ENCODE data around the gene SLC41A1.
A peak's percentile ranks its signal among the peaks of the same experiment; 100 is the strongest.

The SLC41A1 gene

GRCh38 chr1:205794011-205794730 is 18.8 kb downstream of the SLC41A1 start:
- ChIA-PET CTCF (interaction anchor here (0.8 to 7.4 kb wide), 6 partner anchors 18 to 190 kb away, joined by 3 to 168 read pairs (median 28); partner anchors contain the start of gene RAB29), POLR2A (no interaction called here)
- DNase-seq (ENCODE audit: extremely low spot score) = no peak
- TF ChIP-seq CTCF (IDR thresholded peaks at IDR 0.05; ENCODE audit: control extremely low read depth, extremely low read depth, low read depth, missing control alignments) = no peak

- CTCF ChIA-PET = interaction anchor here (0.8 to 7.4 kb wide), 17 partner anchors 7 to 244 kb away, joined by 3 to 168 read pairs (median 10); partner anchors contain the start of gene RAB29
- POLR2A ChIA-PET = no interaction called here
- no peak for DNase-seq (ENCODE audit: extremely low spot score)
- no peak for TF ChIP-seq CTCF (IDR thresholded peaks at IDR 0.05; ENCODE audit: control extremely low read depth, extremely low read depth, low read depth, missing control alignments)
Measured at GRCh38 chr1:205792961-205793673, 19.9 kb downstream of the SLC41A1 start.

GRCh38 chr1:205792481-205792881 is 20.5 kb downstream of the SLC41A1 start:
- ChIA-PET CTCF (interaction anchor here (0.7 to 7.4 kb wide), 40 partner anchors 8 to 346 kb away, joined by 3 to 168 read pairs (median 4); partner anchors contain the start of genes RAB29 and RAB7B), POLR2A (no interaction called here)
- TF ChIP-seq CTCF (IDR thresholded peaks at IDR 0.05; ENCODE audit: control extremely low read depth, extremely low read depth, low read depth, missing control alignments) = no peak
- DNase-seq (ENCODE audit: extremely low spot score) = no peak

GRCh38 chr1:205791568-205792180 is 21.3 kb downstream of the SLC41A1 start:
- DNase-seq (ENCODE audit: extremely low spot score) = peak; percentile 77
- TF ChIP-seq CTCF (IDR thresholded peaks at IDR 0.05; ENCODE audit: control extremely low read depth, extremely low read depth, low read depth, missing control alignments) = peak; percentile 75
- CTCF ChIA-PET = interaction anchor here (0.6 to 7.4 kb wide), 45 partner anchors 8 to 347 kb away, joined by 3 to 168 read pairs (median 4); partner anchors contain the start of genes RAB29 and RAB7B
- POLR2A ChIA-PET = no interaction called here

- no peak for TF ChIP-seq CTCF (IDR thresholded peaks at IDR 0.05; ENCODE audit: control extremely low read depth, extremely low read depth, low read depth, missing control alignments)
Measured at GRCh38 chr1:205787287-205787916, 25.6 kb downstream of the SLC41A1 start.

GRCh38 chr1:205786601-205787000 is 26.4 kb downstream of the SLC41A1 start:
- ChIA-PET POLR2A (no interaction called here), CTCF (interaction anchor here (2.4 to 3.2 kb wide), 2 partner anchors 128 to 191 kb away, joined by 6 to 10 read pairs; no protein-coding TSS in a partner anchor)
- no peak for DNase-seq (ENCODE audit: extremely low spot score)
- TF ChIP-seq CTCF (IDR thresholded peaks at IDR 0.05; ENCODE audit: control extremely low read depth, extremely low read depth, low read depth, missing control alignments) = no peak

More at GRCh38 chr1:205787287-205787916, 25.6 kb downstream of the SLC41A1 start:
- CTCF ChIA-PET = interaction anchor here (0.8 to 2.4 kb wide), 8 partner anchors 10 to 195 kb away, joined by 3 to 14 read pairs (median 3); partner anchors contain the start of gene RAB29
- DNase-seq (ENCODE audit: extremely low spot score) = no peak
- POLR2A ChIA-PET = no interaction called here

Measured in GM10248 (cell line).